GM12865 (cell line): ENCODE results near the gene YARS2.

Experiments used
- DNase-seq: peaks from one replicate; pipeline ENCODE4 v3.0.0; 2010; ENCODE audit warnings: low read depth
- H3K4me3 ChIP-seq: 2 replicates; pipeline ENCODE4 v1.5.1; 2011; ENCODE audit warnings: mild to moderate bottlenecking, low read depth, low read length, control low read depth
- TF ChIP-seq, protein P1 (sequence below): IDR thresholded peaks from 2 replicates; pipeline ENCODE4 v1.5.1; 2011; ENCODE audit warnings: low read length, control low read depth, low read depth, inconsistent platforms; ENCODE audit not compliant: insufficient read depth; ENCODE audit errors: missing control alignments

YARS2 gene

DNA sequence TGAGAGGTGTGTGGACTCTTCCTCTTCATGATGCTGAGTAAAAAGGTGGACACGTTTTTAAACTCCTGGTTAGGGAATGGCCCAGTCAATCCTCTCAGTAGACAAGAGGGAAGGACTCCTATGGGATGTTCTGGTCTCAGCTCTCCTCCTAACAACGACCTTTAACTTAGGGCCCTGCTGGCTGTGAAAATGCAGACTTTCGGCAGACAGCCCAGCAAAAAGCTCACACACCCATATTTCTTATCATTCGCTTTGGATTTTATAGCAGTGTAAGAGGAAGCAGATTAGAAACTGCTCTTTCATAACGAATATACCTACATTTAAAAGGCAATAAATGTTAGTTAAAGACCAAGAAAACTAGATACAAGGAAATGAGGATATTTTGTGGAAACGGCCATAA is 18.0 kb upstream of the YARS2 start:
- no peak overlapping the region for H3K4me3 ChIP-seq
- no peak for DNase-seq
- TF ChIP-seq, protein P1, sequence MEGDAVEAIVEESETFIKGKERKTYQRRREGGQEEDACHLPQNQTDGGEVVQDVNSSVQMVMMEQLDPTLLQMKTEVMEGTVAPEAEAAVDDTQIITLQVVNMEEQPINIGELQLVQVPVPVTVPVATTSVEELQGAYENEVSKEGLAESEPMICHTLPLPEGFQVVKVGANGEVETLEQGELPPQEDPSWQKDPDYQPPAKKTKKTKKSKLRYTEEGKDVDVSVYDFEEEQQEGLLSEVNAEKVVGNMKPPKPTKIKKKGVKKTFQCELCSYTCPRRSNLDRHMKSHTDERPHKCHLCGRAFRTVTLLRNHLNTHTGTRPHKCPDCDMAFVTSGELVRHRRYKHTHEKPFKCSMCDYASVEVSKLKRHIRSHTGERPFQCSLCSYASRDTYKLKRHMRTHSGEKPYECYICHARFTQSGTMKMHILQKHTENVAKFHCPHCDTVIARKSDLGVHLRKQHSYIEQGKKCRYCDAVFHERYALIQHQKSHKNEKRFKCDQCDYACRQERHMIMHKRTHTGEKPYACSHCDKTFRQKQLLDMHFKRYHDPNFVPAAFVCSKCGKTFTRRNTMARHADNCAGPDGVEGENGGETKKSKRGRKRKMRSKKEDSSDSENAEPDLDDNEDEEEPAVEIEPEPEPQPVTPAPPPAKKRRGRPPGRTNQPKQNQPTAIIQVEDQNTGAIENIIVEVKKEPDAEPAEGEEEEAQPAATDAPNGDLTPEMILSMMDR, result no peak

DNA sequence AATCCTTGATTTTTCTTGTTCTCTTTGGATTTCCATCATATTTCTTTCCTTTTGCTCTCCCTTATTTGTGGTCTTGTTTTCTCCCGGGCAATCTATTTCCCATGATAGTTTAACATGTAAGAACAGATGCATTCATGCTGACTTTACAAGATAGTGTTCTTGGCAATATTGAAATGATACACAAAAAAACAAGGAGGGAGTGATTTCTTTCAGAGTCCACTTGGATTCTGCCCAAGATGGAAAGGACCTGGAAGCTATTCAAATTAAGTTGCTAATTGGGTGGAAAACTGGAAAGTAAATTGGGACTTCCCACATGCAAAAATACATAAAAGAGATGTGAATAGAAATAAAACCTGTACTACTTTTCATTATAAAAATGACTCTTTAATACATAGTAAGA is 14.4 kb upstream of the YARS2 start:
- DNase-seq, result no peak
- H3K4me3 ChIP-seq, result no peak overlapping the region
- TF ChIP-seq, protein P1, result no peak

DNA sequence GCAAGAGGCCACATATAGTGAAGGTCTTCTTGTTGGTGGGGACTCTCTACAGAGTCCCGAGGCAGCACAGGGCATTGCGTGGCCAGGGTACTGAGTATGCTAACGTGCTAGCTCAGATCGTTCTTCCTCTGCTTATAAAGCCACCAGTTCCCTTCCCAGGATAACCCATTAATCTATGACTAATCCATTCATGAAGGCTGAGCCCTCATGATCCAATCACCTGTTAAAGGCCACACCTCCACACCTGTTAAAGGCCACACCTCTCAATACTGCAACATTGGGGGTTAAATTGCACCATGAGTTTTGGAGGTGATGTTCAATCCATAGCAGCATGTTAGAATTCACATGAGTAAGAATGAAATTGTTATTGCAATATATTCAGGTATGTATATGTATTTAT is 12.8 kb upstream of the YARS2 start:
- H3K4me3 ChIP-seq, result no peak overlapping the region
- DNase-seq, result no peak
- TF ChIP-seq, protein P1, result no peak

- TF ChIP-seq, protein P1, result no peak
- no peak overlapping the region for H3K4me3 ChIP-seq
- DNase-seq, result no peak
Observed at GRCh38 chr12:32765906-32766305, 10.2 kb upstream of the YARS2 start.

- no peak overlapping the region for H3K4me3 ChIP-seq
- no peak for DNase-seq
- TF ChIP-seq, protein P1, result no peak
Observed at GRCh38 chr12:32761716-32762115, 6.0 kb upstream of the YARS2 start.

DNA sequence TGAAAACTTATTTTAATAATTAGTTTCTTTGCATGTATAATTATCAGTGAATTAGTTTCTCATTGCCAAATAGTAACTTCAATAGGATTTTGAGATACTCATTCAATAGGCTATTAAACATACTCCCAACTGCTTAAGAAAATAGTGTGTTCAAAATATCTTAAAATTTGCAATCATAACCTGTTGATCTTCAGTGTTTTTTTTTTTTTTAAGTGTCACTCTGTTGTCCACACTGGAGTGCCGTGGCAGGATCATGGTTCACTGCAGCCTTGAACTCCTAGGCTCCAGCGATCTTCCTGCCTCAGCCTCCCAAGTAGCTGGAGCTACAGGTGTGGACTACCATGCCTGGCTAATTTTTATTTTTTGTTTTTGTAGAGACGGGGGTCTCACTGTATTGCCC is 1.5 kb upstream of the YARS2 start:
- no peak for DNase-seq
- no peak overlapping the region for H3K4me3 ChIP-seq
- TF ChIP-seq, protein P1, result no peak

DNA sequence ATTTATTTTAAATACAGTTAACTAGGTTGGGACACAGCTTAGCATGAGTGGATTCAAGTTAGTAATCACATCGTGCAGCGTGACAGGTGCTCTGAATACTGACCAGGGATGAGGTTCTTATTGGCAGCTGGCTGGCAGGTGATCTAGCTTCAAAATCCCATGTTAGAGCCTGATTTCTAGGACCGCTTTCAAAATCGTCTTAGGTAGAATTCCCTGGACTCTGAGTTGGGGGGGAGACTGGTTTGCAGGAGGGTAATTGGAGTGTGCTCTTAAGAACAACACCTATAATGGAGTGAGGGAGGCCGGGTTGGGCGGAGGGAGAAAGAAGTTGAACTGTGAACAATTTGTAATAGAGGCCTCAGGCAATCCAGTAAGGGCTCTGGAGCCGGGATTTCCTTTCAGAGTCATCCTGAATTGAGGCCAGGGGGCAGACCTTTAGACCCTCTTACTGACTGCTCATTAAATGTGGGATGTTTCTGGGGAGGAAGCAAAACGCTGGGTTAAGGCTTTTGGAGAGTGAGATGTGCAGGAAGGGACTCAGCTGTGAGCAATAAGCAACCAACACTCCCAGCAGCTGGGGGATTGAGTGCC is 874 bp upstream of the YARS2 start:
- TF ChIP-seq, protein P1, result no peak
- DNase-seq, result no peak
- no peak overlapping the region; the same call in 1 of the 2 replicates for H3K4me3 ChIP-seq
